K562 (cell line): ENCODE data around the gene GNB2. TPM values are rescaled to one million over a fixed set of nuclear protein-coding genes. Genes with fewer than 3 reads are reported as not detected.

ENCODE experiments used
- C11orf30 ChIP-seq: fragments of 450-650 bp; IDR thresholded peaks from 2 replicates; pipeline ENCODE4 v1.6.1; 2016; ENCODE audit warnings: low read depth, mild to moderate bottlenecking
- CHD4 ChIP-seq: fragments of 200-600 bp; sonication (generic); IDR thresholded peaks from 3 replicates; pipeline ENCODE4 v1.6.1; 2012; ENCODE audit warnings: low read depth, mild to moderate bottlenecking, mixed read lengths, low read length, inconsistent platforms; ENCODE audit not compliant: insufficient read depth, insufficient replicate concordance, poor library complexity, severe bottlenecking
- HNRNPLL ChIP-seq: fragments of 200-400 bp; formaldehyde crosslinking; IDR thresholded peaks from 2 replicates; pipeline ENCODE4 v1.6.1; 2017; ENCODE audit warnings: low read length, low read depth, mild to moderate bottlenecking; ENCODE audit not compliant: poor library complexity, severe bottlenecking
- KAT7 ChIP-seq: sonication (generic); formaldehyde crosslinking; IDR thresholded peaks from 2 replicates; pipeline ENCODE4 v1.8.0; 2022; ENCODE audit warnings: missing genetic modification reagents, mild to moderate bottlenecking, borderline replicate concordance
- MAFK ChIP-seq: IDR thresholded peaks from 2 replicates; pipeline ENCODE4 v1.6.1; 2011; ENCODE audit warnings: low read length, improper control_type of control experiment
- SMAD4 ChIP-seq: fragments of 250-450 bp; sonication (Bioruptor Pico); conservative IDR thresholded peaks from 2 replicates; pipeline ENCODE4 v1.8.0; 2021; ENCODE audit warnings: inconsistent platforms, mild to moderate bottlenecking, moderate library complexity
- SOX6 ChIP-seq: fragments of 450-650 bp; IDR thresholded peaks from 2 replicates; pipeline ENCODE4 v1.6.1; 2014; ENCODE audit warnings: mild to moderate bottlenecking
- XRCC5 ChIP-seq: fragments of 200-400 bp; formaldehyde crosslinking; IDR thresholded peaks from 2 replicates; pipeline ENCODE4 v1.6.1; 2017; ENCODE audit warnings: low read depth, mild to moderate bottlenecking, low read length
- YY1 ChIP-seq, 3 experiments: IDR thresholded peaks; 2 replicates each; pipeline ENCODE4 v1.6.1; 2011; ENCODE audit warnings: low read length in 2 of 3, mild to moderate bottlenecking in 2 of 3, moderate library complexity in 2 of 3, borderline replicate concordance in 1 of 3, control low read depth in 1 of 3, low read depth in 1 of 3; ENCODE audit not compliant: insufficient read depth in 3 of 3, insufficient replicate concordance in 2 of 3, control insufficient read depth in 1 of 3, insufficient read length in 1 of 3; ENCODE audit errors: extremely low read depth in 1 of 3
- ZBTB17 ChIP-seq: fragments of 450-650 bp; formaldehyde crosslinking; IDR thresholded peaks from 2 replicates; pipeline ENCODE4 v1.4.0; 2020; ENCODE audit warnings: mild to moderate bottlenecking
- ZFPM2 ChIP-seq: fragments of 250-450 bp; sonication (Bioruptor Pico); IDR thresholded peaks from 2 replicates; pipeline ENCODE4 v1.5.1; 2022; ENCODE audit warnings: mild to moderate bottlenecking
- ZNF263 ChIP-seq: sonication (generic); formaldehyde crosslinking; IDR thresholded peaks from 2 replicates; pipeline ENCODE4 v1.8.0; 2022; ENCODE audit warnings: mild to moderate bottlenecking, missing genetic modification reagents, borderline replicate concordance
- polyA plus RNA-seq, 8 experiments: library from polyadenylated mRNA; depleted of rRNA in 4 of 8; stranded (reverse) in 5 of 8; unstranded in 3 of 8; fragments of >200 nt; fragmentation: Nextera tagmentation in 2 of 8; fragmentation: Illumina TruSeq in 1 of 8; extraction: Ambion mirVana in 2 of 8; extraction: Trizol in 1 of 8; gene quantifications; 2 replicates each; pipeline versions ENCODE4 v1.2.1 to v1.2.3, GENCODE V29; 2011 to 2014; ENCODE audit warnings: inconsistent platforms in 1 of 8, missing spikeins in 1 of 8
- total RNA-seq, 7 experiments: library from RNA; depleted of rRNA in 6 of 7; stranded (reverse); fragments of >200 nt in 6 of 7; fragmentation: Illumina TruSeq in 2 of 7; extraction: Trizol in 2 of 7; gene quantifications; 2 replicates each; pipeline versions ENCODE4 v1.2.1 to v1.2.3, GENCODE V29; 2011 to 2021; ENCODE audit warnings: low replicate concordance in 1 of 7
- TF ChIP-seq, protein P1 (sequence below): sonication (generic); formaldehyde crosslinking; IDR thresholded peaks from 2 replicates; pipeline ENCODE4 v1.8.0; 2022; ENCODE audit warnings: mild to moderate bottlenecking, missing genetic modification reagents
- TF ChIP-seq, protein P2 (sequence below): conservative IDR thresholded peaks from 2 replicates; pipeline ENCODE4 v1.6.1; 2011; ENCODE audit warnings: low read depth, mild to moderate bottlenecking, low read length; ENCODE audit not compliant: control insufficient read depth
- TF ChIP-seq, protein P3 (sequence below), 2 experiments: fragments of 450-650 bp; IDR thresholded peaks; 2 replicates each; pipeline ENCODE4 v1.6.1; 2018; ENCODE audit warnings: mild to moderate bottlenecking in 2 of 2, low read depth in 1 of 2; ENCODE audit not compliant: partially characterized antibody in 2 of 2
- TF ChIP-seq, protein P4 (sequence below): fragments of 450-650 bp; formaldehyde crosslinking; IDR thresholded peaks from 2 replicates; pipeline ENCODE4 v1.4.0; 2020; ENCODE audit warnings: mild to moderate bottlenecking, moderate library complexity

Gene GNB2
- total and polyA plus RNA-seq, 9 of the 15 experiments (the other 6 are each of a cell fraction or from before 2014, with no cell fraction given) = 0.65 to 320 (median 104) TPM

DNA sequence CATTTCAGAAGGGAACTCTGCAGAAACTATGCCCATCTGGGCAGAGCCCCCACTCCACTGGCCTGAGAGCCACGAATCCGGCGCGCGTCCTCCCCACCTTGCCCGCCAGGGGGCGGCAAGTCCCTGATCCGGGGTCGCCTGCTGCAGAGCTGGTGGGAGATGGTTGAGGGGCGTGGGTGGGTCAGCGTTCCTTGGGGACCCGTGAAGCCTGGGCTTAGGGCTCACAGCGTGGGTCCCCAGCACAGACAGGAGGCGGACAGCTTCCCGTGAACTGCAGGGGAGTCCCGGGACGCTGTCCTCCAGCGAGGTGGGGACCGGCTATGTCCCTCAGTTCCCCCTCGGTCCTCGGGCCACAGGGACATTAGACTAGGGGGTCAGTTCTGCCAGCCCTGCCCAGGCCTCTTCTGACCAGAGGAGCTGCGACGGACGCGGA is 31.8 kb downstream of the GNB2 start (continued):
- TF ChIP-seq, protein P1, sequence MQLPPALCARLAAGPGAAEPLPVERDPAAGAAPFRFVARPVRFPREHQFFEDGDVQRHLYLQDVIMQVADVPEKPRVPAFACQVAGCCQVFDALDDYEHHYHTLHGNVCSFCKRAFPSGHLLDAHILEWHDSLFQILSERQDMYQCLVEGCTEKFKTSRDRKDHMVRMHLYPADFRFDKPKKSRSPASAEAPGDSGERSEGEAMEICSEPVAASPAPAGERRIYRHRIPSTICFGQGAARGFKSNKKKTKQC (CRISPR knock-in tag) = peak; percentile 66; the same call in 1 of the 2 replicates
- TF ChIP-seq SOX6 (peak; percentile 34; the same call in 1 of the 2 replicates), YY1 (IDR thresholded peaks at IDR 0.05; ENCODE audit: borderline replicate concordance in 1 of 3, control insufficient read depth in 1 of 3, extremely low read depth in 1 of 3, insufficient read depth in 3 of 3, insufficient read length in 1 of 3, insufficient replicate concordance in 2 of 3, low read depth in 1 of 3, low read length in 2 of 3) (peak in 1 of 3 experiments; percentile 38), ZBTB17 (peak; percentile 88), HNRNPLL (no peak), CHD4 (no peak), ZNF263 (CRISPR knock-in tag) (peak; percentile 57; the same call in 1 of the 2 replicates), SMAD4 (CRISPR knock-in tag) (peak; percentile 67; the same call in 1 of the 2 replicates), ZFPM2 (0 out of 2 replicates have a peak, but pooled peaks have one; percentile 73), MAFK (no peak), KAT7 (CRISPR knock-in tag) (peak; percentile 74; the same call in 1 of the 2 replicates), XRCC5 (peak; percentile 88), C11orf30 (no peak)
- TF ChIP-seq, protein P2, sequence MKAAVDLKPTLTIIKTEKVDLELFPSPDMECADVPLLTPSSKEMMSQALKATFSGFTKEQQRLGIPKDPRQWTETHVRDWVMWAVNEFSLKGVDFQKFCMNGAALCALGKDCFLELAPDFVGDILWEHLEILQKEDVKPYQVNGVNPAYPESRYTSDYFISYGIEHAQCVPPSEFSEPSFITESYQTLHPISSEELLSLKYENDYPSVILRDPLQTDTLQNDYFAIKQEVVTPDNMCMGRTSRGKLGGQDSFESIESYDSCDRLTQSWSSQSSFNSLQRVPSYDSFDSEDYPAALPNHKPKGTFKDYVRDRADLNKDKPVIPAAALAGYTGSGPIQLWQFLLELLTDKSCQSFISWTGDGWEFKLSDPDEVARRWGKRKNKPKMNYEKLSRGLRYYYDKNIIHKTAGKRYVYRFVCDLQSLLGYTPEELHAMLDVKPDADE = peak; percentile 38; the same call in 1 of the 2 replicates
- TF ChIP-seq, protein P3, sequence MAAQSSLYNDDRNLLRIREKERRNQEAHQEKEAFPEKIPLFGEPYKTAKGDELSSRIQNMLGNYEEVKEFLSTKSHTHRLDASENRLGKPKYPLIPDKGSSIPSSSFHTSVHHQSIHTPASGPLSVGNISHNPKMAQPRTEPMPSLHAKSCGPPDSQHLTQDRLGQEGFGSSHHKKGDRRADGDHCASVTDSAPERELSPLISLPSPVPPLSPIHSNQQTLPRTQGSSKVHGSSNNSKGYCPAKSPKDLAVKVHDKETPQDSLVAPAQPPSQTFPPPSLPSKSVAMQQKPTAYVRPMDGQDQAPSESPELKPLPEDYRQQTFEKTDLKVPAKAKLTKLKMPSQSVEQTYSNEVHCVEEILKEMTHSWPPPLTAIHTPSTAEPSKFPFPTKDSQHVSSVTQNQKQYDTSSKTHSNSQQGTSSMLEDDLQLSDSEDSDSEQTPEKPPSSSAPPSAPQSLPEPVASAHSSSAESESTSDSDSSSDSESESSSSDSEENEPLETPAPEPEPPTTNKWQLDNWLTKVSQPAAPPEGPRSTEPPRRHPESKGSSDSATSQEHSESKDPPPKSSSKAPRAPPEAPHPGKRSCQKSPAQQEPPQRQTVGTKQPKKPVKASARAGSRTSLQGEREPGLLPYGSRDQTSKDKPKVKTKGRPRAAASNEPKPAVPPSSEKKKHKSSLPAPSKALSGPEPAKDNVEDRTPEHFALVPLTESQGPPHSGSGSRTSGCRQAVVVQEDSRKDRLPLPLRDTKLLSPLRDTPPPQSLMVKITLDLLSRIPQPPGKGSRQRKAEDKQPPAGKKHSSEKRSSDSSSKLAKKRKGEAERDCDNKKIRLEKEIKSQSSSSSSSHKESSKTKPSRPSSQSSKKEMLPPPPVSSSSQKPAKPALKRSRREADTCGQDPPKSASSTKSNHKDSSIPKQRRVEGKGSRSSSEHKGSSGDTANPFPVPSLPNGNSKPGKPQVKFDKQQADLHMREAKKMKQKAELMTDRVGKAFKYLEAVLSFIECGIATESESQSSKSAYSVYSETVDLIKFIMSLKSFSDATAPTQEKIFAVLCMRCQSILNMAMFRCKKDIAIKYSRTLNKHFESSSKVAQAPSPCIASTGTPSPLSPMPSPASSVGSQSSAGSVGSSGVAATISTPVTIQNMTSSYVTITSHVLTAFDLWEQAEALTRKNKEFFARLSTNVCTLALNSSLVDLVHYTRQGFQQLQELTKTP (IDR thresholded peaks at IDR 0.05; ENCODE audit: low read depth in 1 of 2, partially characterized antibody in 2 of 2) = peak; percentile 47 to 61
- TF ChIP-seq, protein P4, sequence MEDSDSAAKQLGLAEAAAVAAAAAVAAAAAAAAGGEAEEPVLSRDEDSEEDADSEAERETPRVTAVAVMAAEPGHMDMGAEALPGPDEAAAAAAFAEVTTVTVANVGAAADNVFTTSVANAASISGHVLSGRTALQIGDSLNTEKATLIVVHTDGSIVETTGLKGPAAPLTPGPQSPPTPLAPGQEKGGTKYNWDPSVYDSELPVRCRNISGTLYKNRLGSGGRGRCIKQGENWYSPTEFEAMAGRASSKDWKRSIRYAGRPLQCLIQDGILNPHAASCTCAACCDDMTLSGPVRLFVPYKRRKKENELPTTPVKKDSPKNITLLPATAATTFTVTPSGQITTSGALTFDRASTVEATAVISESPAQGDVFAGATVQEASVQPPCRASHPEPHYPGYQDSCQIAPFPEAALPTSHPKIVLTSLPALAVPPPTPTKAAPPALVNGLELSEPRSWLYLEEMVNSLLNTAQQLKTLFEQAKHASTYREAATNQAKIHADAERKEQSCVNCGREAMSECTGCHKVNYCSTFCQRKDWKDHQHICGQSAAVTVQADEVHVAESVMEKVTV (CRISPR knock-in tag) = peak; percentile 64; the same call in 1 of the 2 replicates
